ENCODE results near the gene COPA. TPM values are rescaled to one million over a fixed set of nuclear protein-coding genes. Genes with fewer than 3 reads are reported as not detected.

The COPA gene
- total RNA-seq, 1 experiment from 2014 or later = 155 TPM

DNA sequence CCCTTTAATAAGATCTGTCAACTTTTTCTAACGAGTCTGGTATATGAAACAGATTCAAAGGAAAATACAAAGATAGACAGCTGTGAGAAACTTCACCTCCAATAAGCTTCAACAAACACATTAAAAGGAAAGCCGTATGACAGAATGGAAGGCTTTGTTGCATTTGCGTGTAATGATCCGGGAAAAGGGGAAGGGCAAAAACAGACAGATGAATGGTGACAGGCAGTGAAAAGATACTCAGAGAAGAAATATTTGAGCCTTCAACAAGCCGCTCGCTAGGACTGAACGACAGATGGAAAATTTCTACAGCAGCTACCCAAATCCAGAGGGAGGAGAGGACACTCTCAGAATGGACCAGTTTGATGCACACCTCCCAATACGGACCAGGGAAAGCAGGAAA, 14.9 kb downstream of the COPA start:
- H3K36me3 Mint-ChIP-seq (ENCODE audit: insufficient read depth, unreplicated experiment) = peaks cover 92% of the 10 kb centered on the region

DNA sequence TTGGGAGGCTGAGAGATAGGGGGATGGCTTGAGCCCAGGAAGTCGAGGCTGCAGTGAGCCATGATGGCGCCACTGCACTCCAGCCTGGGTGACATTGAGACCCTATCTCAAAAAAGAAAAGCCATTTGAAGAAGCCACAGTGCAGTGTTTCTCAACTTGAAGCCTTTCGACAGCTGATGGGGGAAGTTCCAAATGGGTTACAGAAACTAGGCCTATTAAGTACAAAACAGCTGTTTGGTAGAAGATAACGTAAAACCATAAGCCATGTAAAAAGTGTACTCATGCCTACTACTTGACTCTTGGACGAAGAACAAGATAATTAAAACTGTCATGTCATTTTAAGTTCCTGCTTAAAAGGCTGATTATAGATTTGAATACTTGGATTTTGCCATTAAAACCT, 16.6 kb downstream of the COPA start:
- Mint-ChIP-seq H3K36me3 (ENCODE audit: insufficient read depth, unreplicated experiment) (peaks cover 94% of the 10 kb centered on the region), H3K27me3 (ENCODE audit: insufficient read depth, unreplicated experiment) (no peaks in the 10 kb centered on the region), H3K9me3 (ENCODE audit: unreplicated experiment) (no peaks in the 10 kb centered on the region), H3K4me3 (ENCODE audit: unreplicated experiment) (no peak overlapping the region), H3K27ac (ENCODE audit: unreplicated experiment) (no peak overlapping the region), H3K4me1 (ENCODE audit: low read depth, unreplicated experiment) (no peaks in the 10 kb centered on the region)
- Histone ChIP-seq H3K9me3 (no peaks in the 10 kb centered on the region), H3K36me3 (ENCODE audit: control insufficient read depth, insufficient read depth, low read length) (no peaks in the 10 kb centered on the region), H3K4me1 (no peaks in the 10 kb centered on the region), H3K27me3 (replicated peaks; ENCODE audit: control insufficient read depth, insufficient read depth, low read length) (no peaks in the 10 kb centered on the region), H3K4me3 (ENCODE audit: low read depth, low read length) (no peak overlapping the region)
- TF ChIP-seq, protein P1, sequence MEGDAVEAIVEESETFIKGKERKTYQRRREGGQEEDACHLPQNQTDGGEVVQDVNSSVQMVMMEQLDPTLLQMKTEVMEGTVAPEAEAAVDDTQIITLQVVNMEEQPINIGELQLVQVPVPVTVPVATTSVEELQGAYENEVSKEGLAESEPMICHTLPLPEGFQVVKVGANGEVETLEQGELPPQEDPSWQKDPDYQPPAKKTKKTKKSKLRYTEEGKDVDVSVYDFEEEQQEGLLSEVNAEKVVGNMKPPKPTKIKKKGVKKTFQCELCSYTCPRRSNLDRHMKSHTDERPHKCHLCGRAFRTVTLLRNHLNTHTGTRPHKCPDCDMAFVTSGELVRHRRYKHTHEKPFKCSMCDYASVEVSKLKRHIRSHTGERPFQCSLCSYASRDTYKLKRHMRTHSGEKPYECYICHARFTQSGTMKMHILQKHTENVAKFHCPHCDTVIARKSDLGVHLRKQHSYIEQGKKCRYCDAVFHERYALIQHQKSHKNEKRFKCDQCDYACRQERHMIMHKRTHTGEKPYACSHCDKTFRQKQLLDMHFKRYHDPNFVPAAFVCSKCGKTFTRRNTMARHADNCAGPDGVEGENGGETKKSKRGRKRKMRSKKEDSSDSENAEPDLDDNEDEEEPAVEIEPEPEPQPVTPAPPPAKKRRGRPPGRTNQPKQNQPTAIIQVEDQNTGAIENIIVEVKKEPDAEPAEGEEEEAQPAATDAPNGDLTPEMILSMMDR (IDR thresholded peaks at IDR 0.05; ENCODE audit: insufficient read depth in 1 of 2, low read depth in 1 of 2, low read length in 1 of 2, severe bottlenecking in 1 of 2, unreplicated experiment in 1 of 2) = no peak
- POLR2A ChIA-PET = no interaction called here
- BruUV-seq (replicated peaks) = no TSS peak
- DNase-seq = no peak
- intact Hi-C loops (cut with micrococcal nuclease; ENCODE audit: unreplicated experiment) = no loop called here
- CTCF ChIA-PET = no interaction called here

More for the DNA sequence above, 14.9 kb downstream of the COPA start:
- no peaks in the 10 kb centered on the region for H3K27me3 ChIP-seq (replicated peaks; ENCODE audit: control insufficient read depth, insufficient read depth, low read length)
- H3K9me3 ChIP-seq = no peaks in the 10 kb centered on the region
- BruUV-seq (replicated peaks) = no TSS peak
- intact Hi-C loops (cut with micrococcal nuclease; ENCODE audit: unreplicated experiment) = no loop called here
- Mint-ChIP-seq H3K27ac (ENCODE audit: unreplicated experiment) (no peak overlapping the region), H3K9me3 (ENCODE audit: unreplicated experiment) (no peaks in the 10 kb centered on the region), H3K4me3 (ENCODE audit: unreplicated experiment) (no peak overlapping the region), H3K4me1 (ENCODE audit: low read depth, unreplicated experiment) (no peaks in the 10 kb centered on the region), H3K27me3 (ENCODE audit: insufficient read depth, unreplicated experiment) (no peaks in the 10 kb centered on the region)
- DNase-seq = no peak
- H3K4me3 ChIP-seq (ENCODE audit: low read depth, low read length) = no peak overlapping the region
- H3K4me1 ChIP-seq = no peaks in the 10 kb centered on the region
- H3K36me3 ChIP-seq (ENCODE audit: control insufficient read depth, insufficient read depth, low read length) = no peaks in the 10 kb centered on the region
- CTCF ChIA-PET = no interaction called here
- POLR2A ChIA-PET = no interaction called here
- TF ChIP-seq, protein P1 (IDR thresholded peaks at IDR 0.05; ENCODE audit: insufficient read depth in 1 of 2, low read depth in 1 of 2, low read length in 1 of 2, severe bottlenecking in 1 of 2, unreplicated experiment in 1 of 2) = no peak

DNA sequence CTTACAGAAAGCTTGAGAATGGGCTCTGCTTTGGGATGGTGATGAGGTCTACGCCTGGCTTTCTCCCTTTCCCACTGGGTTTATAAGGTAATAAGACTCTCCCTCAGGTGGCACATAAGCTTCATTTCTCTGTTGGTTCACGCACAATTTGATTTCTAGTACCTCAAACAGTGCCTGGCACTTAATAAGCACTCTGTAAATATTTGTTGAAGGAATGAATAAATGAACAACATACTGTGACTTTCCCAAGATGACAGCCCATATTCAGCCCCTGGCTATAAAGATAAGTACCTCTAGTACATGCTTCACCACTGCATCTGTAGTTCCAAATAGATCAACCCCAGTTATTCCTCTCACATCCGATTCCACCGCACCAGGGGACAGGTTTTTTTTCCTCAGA, 17.8 kb downstream of the COPA start:
- DNase-seq = no peak
- Histone ChIP-seq H3K9me3 (no peaks in the 10 kb centered on the region), H3K27me3 (replicated peaks; ENCODE audit: control insufficient read depth, insufficient read depth, low read length) (no peaks in the 10 kb centered on the region), H3K36me3 (ENCODE audit: control insufficient read depth, insufficient read depth, low read length) (no peaks in the 10 kb centered on the region), H3K4me1 (no peaks in the 10 kb centered on the region), H3K4me3 (ENCODE audit: low read depth, low read length) (no peak overlapping the region)
- ChIA-PET CTCF (no interaction called here), POLR2A (no interaction called here)
- TF ChIP-seq, protein P1 (IDR thresholded peaks at IDR 0.05; ENCODE audit: insufficient read depth in 1 of 2, low read depth in 1 of 2, low read length in 1 of 2, severe bottlenecking in 1 of 2, unreplicated experiment in 1 of 2) = no peak
- no peak overlapping the region for H3K4me3 Mint-ChIP-seq (ENCODE audit: unreplicated experiment)
- no peaks in the 10 kb centered on the region for H3K27me3 Mint-ChIP-seq (ENCODE audit: insufficient read depth, unreplicated experiment)
- peaks cover 92% of the 10 kb centered on the region for H3K36me3 Mint-ChIP-seq (ENCODE audit: insufficient read depth, unreplicated experiment)
- H3K9me3 Mint-ChIP-seq (ENCODE audit: unreplicated experiment) = no peaks in the 10 kb centered on the region
- no peak overlapping the region for H3K27ac Mint-ChIP-seq (ENCODE audit: unreplicated experiment)
- BruUV-seq (replicated peaks) = no TSS peak
- intact Hi-C loops (cut with micrococcal nuclease; ENCODE audit: unreplicated experiment) = no loop called here
- H3K4me1 Mint-ChIP-seq (ENCODE audit: low read depth, unreplicated experiment) = no peaks in the 10 kb centered on the region

Data from Caco-2 (cell line).